Suprapubic skin (tissue), 4 donors: ENCODE results near the gene TNS3. TPM values are rescaled to one million over a fixed set of nuclear protein-coding genes. Genes with fewer than 3 reads are reported as not detected.

Experiments used
- DNase-seq, 2 donors: peaks; one replicate each; pipeline ENCODE4 v3.0.0-alpha.2; 2019; ENCODE audit warnings: low spot score in 2 of 2
- H3K27ac ChIP-seq: fragments of 200-600 bp; sonication (generic); one replicate; pipeline ENCODE4 v1.5.1; 2019
- H3K27me3 ChIP-seq: fragments of 200-600 bp; sonication (generic); one replicate; pipeline ENCODE4 v1.5.1; 2019
- H3K36me3 ChIP-seq: fragments of 200-600 bp; sonication (generic); one replicate; pipeline ENCODE4 v1.5.1; 2019
- H3K4me1 ChIP-seq: fragments of 200-600 bp; sonication (generic); one replicate; pipeline ENCODE4 v1.5.1; 2019
- H3K4me3 ChIP-seq: fragments of 200-600 bp; sonication (generic); one replicate; pipeline ENCODE4 v1.5.1; 2019; ENCODE audit warnings: mild to moderate bottlenecking
- H3K9me3 ChIP-seq: fragments of 200-600 bp; sonication (generic); one replicate; pipeline ENCODE4 v1.5.1; 2019
- CTCF ChIP-seq, 2 donors: fragments of 200-600 bp in 1 of 2; fragments of 450-650 bp in 1 of 2; sonication (generic) in 1 of 2; IDR thresholded peaks; one replicate each; pipeline ENCODE4 v1.5.1; 2016 to 2019; ENCODE audit warnings: antibody characterized with exemption in 2 of 2, mild to moderate bottlenecking in 1 of 2, moderate library complexity in 1 of 2
- EP300 ChIP-seq: sonication (generic); formaldehyde crosslinking; IDR thresholded peaks from one replicate; pipeline ENCODE4 v1.6.1; 2017; ENCODE audit warnings: antibody characterized with exemption
- POLR2A ChIP-seq, 2 donors: fragments of 450-650 bp; IDR thresholded peaks; one replicate each; pipeline ENCODE4 v1.6.1; 2017; ENCODE audit warnings: antibody characterized with exemption in 2 of 2, mild to moderate bottlenecking in 2 of 2, moderate library complexity in 2 of 2
- POLR2AphosphoS5 ChIP-seq, 3 donors: sonication (generic); formaldehyde crosslinking; IDR thresholded peaks; one replicate each; pipeline ENCODE4 v1.6.1; 2017; ENCODE audit warnings: antibody characterized with exemption in 3 of 3
- WGBS: methylation state at CpG from one replicate; pipeline ENCODE4 v1.1.5; 2018; 5-methylcytosine and 5-hydroxymethylcytosine counted together
- total RNA-seq, 4 donors: library from RNA; depleted of rRNA; stranded (reverse); fragments of >200 nt; gene quantifications; one replicate each; pipeline ENCODE4 v1.1.0, GENCODE V29; 2016

Gene TNS3
- total RNA-seq, 4 donors from 2014 or later, result 14.3 to 53.0 (median 31.9) TPM

DNA sequence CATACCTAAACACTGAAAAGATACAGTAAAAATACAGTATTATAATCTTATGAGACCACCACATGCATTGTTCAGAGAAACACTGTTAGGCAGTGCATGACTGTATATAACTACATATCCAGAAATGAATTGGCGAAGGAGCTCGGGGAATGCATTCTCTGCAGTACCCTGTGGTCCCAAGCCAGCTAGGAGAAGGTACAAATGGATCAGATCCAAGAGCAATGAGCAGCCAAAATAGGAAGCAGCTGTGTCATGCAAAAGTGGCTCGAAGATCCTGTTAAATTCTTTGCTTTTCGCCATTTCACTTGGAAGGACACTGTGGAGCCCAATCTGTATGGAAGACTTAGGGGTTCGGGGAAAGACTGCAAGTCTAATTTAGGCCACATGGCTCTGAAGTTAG is 334.8 kb downstream of the TNS3 start:
- no peak for DNase-seq
- H3K36me3 ChIP-seq, result no peaks in the 10 kb centered on the region
- 64% methylated on average over 5 of the region's 5 CpGs for WGBS
- H3K27ac ChIP-seq, result no peak overlapping the region
- H3K4me3 ChIP-seq, result no peak overlapping the region
- H3K4me1 ChIP-seq, result no peaks in the 10 kb centered on the region
- no peak for TF ChIP-seq POLR2AphosphoS5 (IDR thresholded peaks at IDR 0.05)
- TF ChIP-seq POLR2A (IDR thresholded peaks at IDR 0.05), result no peak
- TF ChIP-seq CTCF (IDR thresholded peaks at IDR 0.05), result no peak
- TF ChIP-seq EP300, result no peak
- no peaks in the 10 kb centered on the region for H3K9me3 ChIP-seq
- H3K27me3 ChIP-seq, result no peaks in the 10 kb centered on the region

GRCh38 chr7:47244692-47245091 is 337.2 kb downstream of the TNS3 start:
- H3K27me3 ChIP-seq, result no peaks in the 10 kb centered on the region
- no peak for DNase-seq
- no peaks in the 10 kb centered on the region for H3K9me3 ChIP-seq
- H3K4me1 ChIP-seq, result peaks cover 10% of the 10 kb centered on the region
- H3K36me3 ChIP-seq, result no peaks in the 10 kb centered on the region
- H3K4me3 ChIP-seq, result no peak overlapping the region
- TF ChIP-seq EP300 (no peak), POLR2A (IDR thresholded peaks at IDR 0.05) (no peak), POLR2AphosphoS5 (IDR thresholded peaks at IDR 0.05) (no peak), CTCF (IDR thresholded peaks at IDR 0.05) (no peak)
- H3K27ac ChIP-seq, result no peak overlapping the region

- no peaks in the 10 kb centered on the region for H3K36me3 ChIP-seq
- H3K9me3 ChIP-seq, result no peaks in the 10 kb centered on the region
- no peak for TF ChIP-seq EP300
- no peak for TF ChIP-seq POLR2A (IDR thresholded peaks at IDR 0.05)
- TF ChIP-seq CTCF (IDR thresholded peaks at IDR 0.05), result no peak
- TF ChIP-seq POLR2AphosphoS5 (IDR thresholded peaks at IDR 0.05), result no peak
- WGBS, result 82% methylated on average over 10 of the region's 10 CpGs
- H3K4me3 ChIP-seq, result no peak overlapping the region
- no peaks in the 10 kb centered on the region for H3K27me3 ChIP-seq
- no peak overlapping the region for H3K27ac ChIP-seq
- no peak for DNase-seq
- H3K4me1 ChIP-seq, result peaks cover 25% of the 10 kb centered on the region
Observed at GRCh38 chr7:47241112-47242065, 340.5 kb downstream of the TNS3 start.

DNA sequence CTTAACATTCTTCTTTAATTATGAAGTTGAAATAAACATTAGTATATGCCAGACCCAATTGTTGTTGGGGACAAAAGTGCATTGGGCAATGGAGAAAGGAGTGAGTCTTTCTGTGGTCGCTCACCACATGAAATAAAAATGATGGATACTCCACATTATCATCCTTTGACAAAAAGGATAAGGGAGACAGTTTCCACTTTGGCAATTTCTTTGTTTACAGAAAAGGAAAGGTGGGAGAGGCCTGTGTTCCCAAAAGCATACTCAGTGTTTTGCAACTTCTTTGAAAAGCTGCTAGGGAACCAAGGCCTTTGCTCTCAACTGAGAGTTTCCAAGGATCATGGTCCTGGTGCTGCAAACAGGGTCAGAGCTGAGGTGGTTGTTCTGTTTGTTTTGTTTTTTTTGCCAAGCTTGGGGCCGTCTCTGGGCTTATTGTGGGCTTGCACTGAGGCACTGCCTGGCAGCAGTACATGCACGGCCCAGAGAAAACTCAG is 341.9 kb downstream of the TNS3 start:
- Histone ChIP-seq H3K36me3 (no peaks in the 10 kb centered on the region), H3K4me3 (no peak overlapping the region), H3K9me3 (no peaks in the 10 kb centered on the region), H3K27ac (no peak overlapping the region), H3K4me1 (peaks cover 25% of the 10 kb centered on the region), H3K27me3 (no peaks in the 10 kb centered on the region)
- TF ChIP-seq CTCF (IDR thresholded peaks at IDR 0.05), result no peak
- peak in 1 of 3 donors; percentile 65 for TF ChIP-seq POLR2AphosphoS5 (IDR thresholded peaks at IDR 0.05)
- no peak for TF ChIP-seq POLR2A (IDR thresholded peaks at IDR 0.05)
- TF ChIP-seq EP300, result no peak
- no peak for DNase-seq
- WGBS, result 73% methylated on average over 3 of the region's 3 CpGs

GRCh38 chr7:47239034-47239433 is 342.9 kb downstream of the TNS3 start:
- no peak for DNase-seq
- Histone ChIP-seq H3K4me3 (no peak overlapping the region), H3K36me3 (no peaks in the 10 kb centered on the region), H3K27ac (peak overlapping the region; percentile 77), H3K9me3 (no peaks in the 10 kb centered on the region), H3K27me3 (no peaks in the 10 kb centered on the region), H3K4me1 (peaks cover 25% of the 10 kb centered on the region)
- TF ChIP-seq CTCF (IDR thresholded peaks at IDR 0.05), result no peak
- no peak for TF ChIP-seq POLR2AphosphoS5 (IDR thresholded peaks at IDR 0.05)
- TF ChIP-seq POLR2A (IDR thresholded peaks at IDR 0.05), result no peak
- no peak for TF ChIP-seq EP300
- WGBS, result 81% methylated on average over 7 of the region's 7 CpGs
